K562 (cell line): ENCODE data around the gene C10orf105. TPM values are rescaled to one million over a fixed set of nuclear protein-coding genes. Genes with fewer than 3 reads are reported as not detected.

Experiments used
- DACH1 ChIP-seq: fragments of 450-650 bp; IDR thresholded peaks from 2 replicates; pipeline ENCODE4 v1.6.1; 2018; ENCODE audit not compliant: partially characterized antibody
- DIDO1 ChIP-seq: fragments of 450-650 bp; IDR thresholded peaks from 2 replicates; pipeline ENCODE4 v1.6.1; 2016; ENCODE audit warnings: low read depth, missing biosample characterization, missing genetic modification characterization
- EGR1 ChIP-seq: fragments of 450-650 bp; conservative IDR thresholded peaks from 2 replicates; pipeline ENCODE4 v1.6.1; 2017; ENCODE audit warnings: mild to moderate bottlenecking
- FOXJ2 ChIP-seq: fragments of 200-800 bp; sonication (Bioruptor generic); IDR thresholded peaks from 2 replicates; pipeline ENCODE4 v1.6.1; 2016; ENCODE audit warnings: missing genetic modification characterization, missing compliant biosample characterization
- GTF2A2 ChIP-seq: IDR thresholded peaks from 2 replicates; pipeline ENCODE4 v1.6.1; 2016; ENCODE audit warnings: mild to moderate bottlenecking, missing genetic modification characterization, missing compliant biosample characterization
- HMG20A ChIP-seq: fragments of 450-650 bp; formaldehyde crosslinking; conservative IDR thresholded peaks from 2 replicates; pipeline ENCODE4 v1.4.0; 2020; ENCODE audit warnings: mild to moderate bottlenecking, mixed read lengths
- HNRNPLL ChIP-seq: fragments of 200-400 bp; formaldehyde crosslinking; IDR thresholded peaks from 2 replicates; pipeline ENCODE4 v1.6.1; 2017; ENCODE audit warnings: low read length, low read depth, mild to moderate bottlenecking; ENCODE audit not compliant: poor library complexity, severe bottlenecking
- MAFG ChIP-seq: fragments of 450-650 bp; conservative IDR thresholded peaks from 2 replicates; pipeline ENCODE4 v1.6.1; 2016; ENCODE audit warnings: missing genetic modification characterization, missing compliant biosample characterization
- NONO ChIP-seq, 2 experiments: fragments of 200-400 bp in 1 of 2; fragments of 450-650 bp in 1 of 2; formaldehyde crosslinking in 1 of 2; IDR thresholded peaks; 2 replicates each; pipeline ENCODE4 v1.6.1; 2017; ENCODE audit warnings: low read depth in 2 of 2, mild to moderate bottlenecking in 2 of 2, moderate library complexity in 2 of 2, low read length in 1 of 2
- XRCC4 ChIP-seq: IDR thresholded peaks from one replicate; pipeline ENCODE4 v1.6.1; 2011; ENCODE audit not compliant: insufficient read depth, insufficient read length; ENCODE audit errors: extremely low read depth
- polyA plus RNA-seq, 8 experiments: library from polyadenylated mRNA; depleted of rRNA in 4 of 8; stranded (reverse) in 5 of 8; unstranded in 3 of 8; fragments of >200 nt; fragmentation: Nextera tagmentation in 2 of 8; fragmentation: Illumina TruSeq in 1 of 8; extraction: Ambion mirVana in 2 of 8; extraction: Trizol in 1 of 8; gene quantifications; 2 replicates each; pipeline versions ENCODE4 v1.2.1 to v1.2.3, GENCODE V29; 2011 to 2014; ENCODE audit warnings: inconsistent platforms in 1 of 8, missing spikeins in 1 of 8
- total RNA-seq, 7 experiments: library from RNA; depleted of rRNA in 6 of 7; stranded (reverse); fragments of >200 nt in 6 of 7; fragmentation: Illumina TruSeq in 2 of 7; extraction: Trizol in 2 of 7; gene quantifications; 2 replicates each; pipeline versions ENCODE4 v1.2.1 to v1.2.3, GENCODE V29; 2011 to 2021; ENCODE audit warnings: low replicate concordance in 1 of 7
- TF ChIP-seq, protein P1 (sequence below): sonication (generic); formaldehyde crosslinking; IDR thresholded peaks from 2 replicates; pipeline ENCODE4 v1.9.0; 2022; ENCODE audit warnings: mild to moderate bottlenecking, missing genetic modification reagents
- TF ChIP-seq, protein P2 (sequence below): sonication (generic); formaldehyde crosslinking; IDR thresholded peaks from 2 replicates; pipeline ENCODE4 v1.8.1; 2023; ENCODE audit warnings: mild to moderate bottlenecking, missing genetic modification reagents
- TF ChIP-seq, protein P3 (sequence below): sonication (generic); formaldehyde crosslinking; IDR thresholded peaks from 2 replicates; pipeline ENCODE4 v1.8.0; 2022; ENCODE audit warnings: mild to moderate bottlenecking, missing genetic modification reagents
- TF ChIP-seq, protein P4 (sequence below): sonication (generic); formaldehyde crosslinking; IDR thresholded peaks from 2 replicates; pipeline ENCODE4 v1.8.0; 2022; ENCODE audit warnings: missing genetic modification reagents, mild to moderate bottlenecking, borderline replicate concordance
- TF ChIP-seq, protein P5 (sequence below): fragments of 250-450 bp; sonication (Bioruptor Pico); IDR thresholded peaks from 2 replicates; pipeline ENCODE4 v1.4.0; 2020

C10orf105 gene
- total and polyA plus RNA-seq, 9 of the 15 experiments (the other 6 are each of a cell fraction or from before 2014, with no cell fraction given), result 0.03 to 0.25 (median 0.04) TPM; not detected in 3

DNA sequence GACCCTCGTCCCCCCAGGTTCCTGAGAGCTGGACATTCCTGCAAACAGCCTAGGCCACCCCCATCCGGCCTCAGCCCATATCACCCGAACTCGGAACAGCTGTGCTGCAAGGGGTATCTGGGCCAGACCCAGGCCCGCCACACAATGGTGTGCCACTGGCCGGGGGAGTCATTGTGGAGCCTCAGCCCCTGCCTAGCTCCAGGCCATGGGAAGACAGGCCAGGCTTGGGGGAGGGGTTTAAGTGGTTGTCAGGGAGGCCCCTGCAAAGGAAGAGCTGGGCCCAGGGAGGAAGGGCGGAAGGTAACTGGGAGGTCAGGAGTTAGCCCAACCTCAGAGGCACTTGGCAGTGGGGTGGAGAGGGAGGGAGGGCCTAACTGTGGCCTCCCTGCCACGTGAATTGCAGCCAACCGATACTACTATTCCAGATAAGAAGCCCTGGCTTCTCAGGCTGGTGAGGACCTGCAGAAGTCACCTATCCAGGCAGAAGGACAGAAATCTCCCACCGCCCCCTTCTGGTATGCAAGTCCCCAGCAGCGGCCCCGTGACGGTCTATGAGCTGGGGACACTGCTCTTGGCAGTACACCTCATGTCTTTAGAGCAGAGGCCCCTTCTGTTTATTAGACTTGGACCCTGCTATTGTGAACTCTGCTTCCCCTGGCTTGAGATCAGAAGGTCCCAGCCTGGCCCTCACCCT is 26.9 kb upstream of the C10orf105 start (continued):
- TF ChIP-seq, protein P1, sequence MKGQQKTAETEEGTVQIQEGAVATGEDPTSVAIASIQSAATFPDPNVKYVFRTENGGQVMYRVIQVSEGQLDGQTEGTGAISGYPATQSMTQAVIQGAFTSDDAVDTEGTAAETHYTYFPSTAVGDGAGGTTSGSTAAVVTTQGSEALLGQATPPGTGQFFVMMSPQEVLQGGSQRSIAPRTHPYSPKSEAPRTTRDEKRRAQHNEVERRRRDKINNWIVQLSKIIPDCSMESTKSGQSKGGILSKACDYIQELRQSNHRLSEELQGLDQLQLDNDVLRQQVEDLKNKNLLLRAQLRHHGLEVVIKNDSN (CRISPR knock-in tag), result peak; percentile 55; the same call in 1 of the 2 replicates
- TF ChIP-seq HNRNPLL (no peak), DIDO1 (no peak), EGR1 (no peak), XRCC4 (no peak), DACH1 (no peak), MAFG (no peak), HMG20A (CRISPR knock-in tag) (no peak), GTF2A2 (tag) (no peak), FOXJ2 (no peak), NONO (IDR thresholded peaks at IDR 0.05; ENCODE audit: low read depth in 2 of 2, low read length in 1 of 2) (no peak)
- TF ChIP-seq, protein P2, sequence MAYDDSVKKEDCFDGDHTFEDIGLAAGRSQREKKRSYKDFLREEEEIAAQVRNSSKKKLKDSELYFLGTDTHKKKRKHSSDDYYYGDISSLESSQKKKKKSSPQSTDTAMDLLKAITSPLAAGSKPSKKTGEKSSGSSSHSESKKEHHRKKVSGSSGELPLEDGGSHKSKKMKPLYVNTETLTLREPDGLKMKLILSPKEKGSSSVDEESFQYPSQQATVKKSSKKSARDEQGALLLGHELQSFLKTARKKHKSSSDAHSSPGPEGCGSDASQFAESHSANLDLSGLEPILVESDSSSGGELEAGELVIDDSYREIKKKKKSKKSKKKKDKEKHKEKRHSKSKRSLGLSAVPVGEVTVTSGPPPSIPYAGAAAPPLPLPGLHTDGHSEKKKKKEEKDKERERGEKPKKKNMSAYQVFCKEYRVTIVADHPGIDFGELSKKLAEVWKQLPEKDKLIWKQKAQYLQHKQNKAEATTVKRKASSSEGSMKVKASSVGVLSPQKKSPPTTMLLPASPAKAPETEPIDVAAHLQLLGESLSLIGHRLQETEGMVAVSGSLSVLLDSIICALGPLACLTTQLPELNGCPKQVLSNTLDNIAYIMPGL (CRISPR knock-in tag), result no peak
- TF ChIP-seq, protein P3, sequence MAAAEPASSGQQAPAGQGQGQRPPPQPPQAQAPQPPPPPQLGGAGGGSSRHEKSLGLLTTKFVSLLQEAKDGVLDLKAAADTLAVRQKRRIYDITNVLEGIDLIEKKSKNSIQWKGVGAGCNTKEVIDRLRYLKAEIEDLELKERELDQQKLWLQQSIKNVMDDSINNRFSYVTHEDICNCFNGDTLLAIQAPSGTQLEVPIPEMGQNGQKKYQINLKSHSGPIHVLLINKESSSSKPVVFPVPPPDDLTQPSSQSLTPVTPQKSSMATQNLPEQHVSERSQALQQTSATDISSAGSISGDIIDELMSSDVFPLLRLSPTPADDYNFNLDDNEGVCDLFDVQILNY (CRISPR knock-in tag), result no peak
- TF ChIP-seq, protein P4, sequence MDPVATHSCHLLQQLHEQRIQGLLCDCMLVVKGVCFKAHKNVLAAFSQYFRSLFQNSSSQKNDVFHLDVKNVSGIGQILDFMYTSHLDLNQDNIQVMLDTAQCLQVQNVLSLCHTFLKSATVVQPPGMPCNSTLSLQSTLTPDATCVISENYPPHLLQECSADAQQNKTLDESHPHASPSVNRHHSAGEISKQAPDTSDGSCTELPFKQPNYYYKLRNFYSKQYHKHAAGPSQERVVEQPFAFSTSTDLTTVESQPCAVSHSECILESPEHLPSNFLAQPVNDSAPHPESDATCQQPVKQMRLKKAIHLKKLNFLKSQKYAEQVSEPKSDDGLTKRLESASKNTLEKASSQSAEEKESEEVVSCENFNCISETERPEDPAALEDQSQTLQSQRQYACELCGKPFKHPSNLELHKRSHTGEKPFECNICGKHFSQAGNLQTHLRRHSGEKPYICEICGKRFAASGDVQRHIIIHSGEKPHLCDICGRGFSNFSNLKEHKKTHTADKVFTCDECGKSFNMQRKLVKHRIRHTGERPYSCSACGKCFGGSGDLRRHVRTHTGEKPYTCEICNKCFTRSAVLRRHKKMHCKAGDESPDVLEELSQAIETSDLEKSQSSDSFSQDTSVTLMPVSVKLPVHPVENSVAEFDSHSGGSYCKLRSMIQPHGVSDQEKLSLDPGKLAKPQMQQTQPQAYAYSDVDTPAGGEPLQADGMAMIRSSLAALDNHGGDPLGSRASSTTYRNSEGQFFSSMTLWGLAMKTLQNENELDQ (CRISPR knock-in tag), result no peak
- TF ChIP-seq, protein P5, sequence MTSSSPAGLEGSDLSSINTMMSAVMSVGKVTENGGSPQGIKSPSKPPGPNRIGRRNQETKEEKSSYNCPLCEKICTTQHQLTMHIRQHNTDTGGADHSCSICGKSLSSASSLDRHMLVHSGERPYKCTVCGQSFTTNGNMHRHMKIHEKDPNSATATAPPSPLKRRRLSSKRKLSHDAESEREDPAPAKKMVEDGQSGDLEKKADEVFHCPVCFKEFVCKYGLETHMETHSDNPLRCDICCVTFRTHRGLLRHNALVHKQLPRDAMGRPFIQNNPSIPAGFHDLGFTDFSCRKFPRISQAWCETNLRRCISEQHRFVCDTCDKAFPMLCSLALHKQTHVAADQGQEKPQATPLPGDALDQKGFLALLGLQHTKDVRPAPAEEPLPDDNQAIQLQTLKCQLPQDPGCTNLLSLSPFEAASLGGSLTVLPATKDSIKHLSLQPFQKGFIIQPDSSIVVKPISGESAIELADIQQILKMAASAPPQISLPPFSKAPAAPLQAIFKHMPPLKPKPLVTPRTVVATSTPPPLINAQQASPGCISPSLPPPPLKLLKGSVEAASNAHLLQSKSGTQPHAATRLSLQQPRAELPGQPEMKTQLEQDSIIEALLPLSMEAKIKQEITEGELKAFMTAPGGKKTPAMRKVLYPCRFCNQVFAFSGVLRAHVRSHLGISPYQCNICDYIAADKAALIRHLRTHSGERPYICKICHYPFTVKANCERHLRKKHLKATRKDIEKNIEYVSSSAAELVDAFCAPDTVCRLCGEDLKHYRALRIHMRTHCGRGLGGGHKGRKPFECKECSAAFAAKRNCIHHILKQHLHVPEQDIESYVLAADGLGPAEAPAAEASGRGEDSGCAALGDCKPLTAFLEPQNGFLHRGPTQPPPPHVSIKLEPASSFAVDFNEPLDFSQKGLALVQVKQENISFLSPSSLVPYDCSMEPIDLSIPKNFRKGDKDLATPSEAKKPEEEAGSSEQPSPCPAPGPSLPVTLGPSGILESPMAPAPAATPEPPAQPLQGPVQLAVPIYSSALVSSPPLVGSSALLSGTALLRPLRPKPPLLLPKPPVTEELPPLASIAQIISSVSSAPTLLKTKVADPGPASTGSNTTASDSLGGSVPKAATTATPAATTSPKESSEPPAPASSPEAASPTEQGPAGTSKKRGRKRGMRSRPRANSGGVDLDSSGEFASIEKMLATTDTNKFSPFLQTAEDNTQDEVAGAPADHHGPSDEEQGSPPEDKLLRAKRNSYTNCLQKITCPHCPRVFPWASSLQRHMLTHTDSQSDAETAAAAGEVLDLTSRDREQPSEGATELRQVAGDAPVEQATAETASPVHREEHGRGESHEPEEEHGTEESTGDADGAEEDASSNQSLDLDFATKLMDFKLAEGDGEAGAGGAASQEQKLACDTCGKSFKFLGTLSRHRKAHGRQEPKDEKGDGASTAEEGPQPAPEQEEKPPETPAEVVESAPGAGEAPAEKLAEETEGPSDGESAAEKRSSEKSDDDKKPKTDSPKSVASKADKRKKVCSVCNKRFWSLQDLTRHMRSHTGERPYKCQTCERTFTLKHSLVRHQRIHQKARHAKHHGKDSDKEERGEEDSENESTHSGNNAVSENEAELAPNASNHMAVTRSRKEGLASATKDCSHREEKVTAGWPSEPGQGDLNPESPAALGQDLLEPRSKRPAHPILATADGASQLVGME (CRISPR knock-in tag), result no peak
